Nephron (organoid): ENCODE measurements around the gene GTF2H1.

Source experiments
- H3K27ac Mint-ChIP-seq, 3 experiments: 2 replicates each; pipeline ENCODE4 v1.8.0; 2020; ENCODE audit warnings: mixed read lengths in 3 of 3, mild to moderate bottlenecking in 2 of 3, moderate library complexity in 1 of 3
- H3K27me3 Mint-ChIP-seq: 2 replicates; pipeline ENCODE4 v1.8.0; 2021; ENCODE audit warnings: low read depth, mild to moderate bottlenecking, moderate library complexity, mixed read lengths
- H3K36me3 Mint-ChIP-seq: 2 replicates; pipeline ENCODE4 v1.8.0; 2020; ENCODE audit warnings: low read depth, mixed read lengths
- H3K4me1 Mint-ChIP-seq: 2 replicates; pipeline ENCODE4 v1.8.0; 2020; ENCODE audit warnings: mixed read lengths
- H3K4me3 Mint-ChIP-seq, 3 experiments: 2 replicates each; pipeline ENCODE4 v1.8.0; 2020; ENCODE audit warnings: mild to moderate bottlenecking in 3 of 3, mixed read lengths in 3 of 3, moderate library complexity in 2 of 3
- H3K9me3 Mint-ChIP-seq: 2 replicates; pipeline ENCODE4 v1.8.0; 2020; ENCODE audit warnings: mixed read lengths
- TF ChIP-seq, protein P1 (sequence below), 3 experiments: fragments of 200-600 bp; sonication (generic); IDR thresholded peaks; one replicate each; pipeline ENCODE4 v1.5.0; 2021; ENCODE audit warnings: antibody characterized with exemption in 3 of 3; ENCODE audit not compliant: unreplicated experiment in 3 of 3

The GTF2H1 gene

DNA sequence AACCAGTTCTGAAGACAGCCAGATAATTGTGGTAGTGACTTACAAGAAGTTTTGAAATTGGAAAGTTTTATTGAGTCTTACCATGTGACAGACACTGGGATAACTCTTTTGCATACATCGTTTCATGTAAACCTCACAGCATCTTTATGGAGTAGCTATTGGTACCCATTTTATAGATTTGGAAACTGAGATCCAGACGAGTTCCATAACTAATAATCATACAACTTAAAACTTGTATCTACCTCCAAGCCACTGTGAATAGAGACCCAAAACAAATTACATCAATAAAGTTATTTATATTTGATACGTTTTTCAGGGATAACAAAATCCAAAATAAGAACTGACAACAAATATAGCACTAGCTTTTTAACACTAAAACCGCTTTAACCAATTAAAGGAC lies 36.3 kb downstream of the GTF2H1 start:
- Mint-ChIP-seq H3K36me3 (peaks cover 59% of the 10 kb centered on the region), H3K27ac (no peak overlapping the region), H3K9me3 (no peaks in the 10 kb centered on the region), H3K27me3 (no peaks in the 10 kb centered on the region), H3K4me1 (no peaks in the 10 kb centered on the region), H3K4me3 (no peak overlapping the region)
- TF ChIP-seq, protein P1, sequence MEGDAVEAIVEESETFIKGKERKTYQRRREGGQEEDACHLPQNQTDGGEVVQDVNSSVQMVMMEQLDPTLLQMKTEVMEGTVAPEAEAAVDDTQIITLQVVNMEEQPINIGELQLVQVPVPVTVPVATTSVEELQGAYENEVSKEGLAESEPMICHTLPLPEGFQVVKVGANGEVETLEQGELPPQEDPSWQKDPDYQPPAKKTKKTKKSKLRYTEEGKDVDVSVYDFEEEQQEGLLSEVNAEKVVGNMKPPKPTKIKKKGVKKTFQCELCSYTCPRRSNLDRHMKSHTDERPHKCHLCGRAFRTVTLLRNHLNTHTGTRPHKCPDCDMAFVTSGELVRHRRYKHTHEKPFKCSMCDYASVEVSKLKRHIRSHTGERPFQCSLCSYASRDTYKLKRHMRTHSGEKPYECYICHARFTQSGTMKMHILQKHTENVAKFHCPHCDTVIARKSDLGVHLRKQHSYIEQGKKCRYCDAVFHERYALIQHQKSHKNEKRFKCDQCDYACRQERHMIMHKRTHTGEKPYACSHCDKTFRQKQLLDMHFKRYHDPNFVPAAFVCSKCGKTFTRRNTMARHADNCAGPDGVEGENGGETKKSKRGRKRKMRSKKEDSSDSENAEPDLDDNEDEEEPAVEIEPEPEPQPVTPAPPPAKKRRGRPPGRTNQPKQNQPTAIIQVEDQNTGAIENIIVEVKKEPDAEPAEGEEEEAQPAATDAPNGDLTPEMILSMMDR (IDR thresholded peaks at IDR 0.05; ENCODE audit: unreplicated experiment in 3 of 3), result no peak

DNA sequence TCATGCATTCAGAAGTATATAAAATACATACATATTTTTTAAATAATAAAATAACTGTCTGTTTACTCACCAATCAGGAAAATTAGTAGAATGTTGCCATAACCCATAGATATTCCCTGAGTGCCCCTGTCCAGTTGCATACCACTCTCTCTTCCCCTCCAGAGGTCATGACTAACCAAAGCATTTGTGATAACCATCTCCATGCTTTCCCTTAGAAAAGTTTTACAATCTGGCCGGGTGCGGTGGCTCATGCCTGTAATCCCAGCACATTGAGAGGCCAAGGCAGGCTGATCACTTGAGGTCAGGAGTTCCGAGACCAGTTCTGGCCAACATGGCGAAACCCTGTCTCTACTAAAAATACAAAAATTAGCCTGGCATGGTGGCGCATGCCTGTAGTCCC lies 38.8 kb downstream of the GTF2H1 start:
- TF ChIP-seq, protein P1 (IDR thresholded peaks at IDR 0.05; ENCODE audit: unreplicated experiment in 3 of 3), result no peak
- no peak overlapping the region for H3K4me3 Mint-ChIP-seq
- H3K4me1 Mint-ChIP-seq, result no peaks in the 10 kb centered on the region
- no peaks in the 10 kb centered on the region for H3K9me3 Mint-ChIP-seq
- H3K27ac Mint-ChIP-seq, result no peak overlapping the region
- H3K36me3 Mint-ChIP-seq, result peaks cover 61% of the 10 kb centered on the region
- H3K27me3 Mint-ChIP-seq, result no peaks in the 10 kb centered on the region

DNA sequence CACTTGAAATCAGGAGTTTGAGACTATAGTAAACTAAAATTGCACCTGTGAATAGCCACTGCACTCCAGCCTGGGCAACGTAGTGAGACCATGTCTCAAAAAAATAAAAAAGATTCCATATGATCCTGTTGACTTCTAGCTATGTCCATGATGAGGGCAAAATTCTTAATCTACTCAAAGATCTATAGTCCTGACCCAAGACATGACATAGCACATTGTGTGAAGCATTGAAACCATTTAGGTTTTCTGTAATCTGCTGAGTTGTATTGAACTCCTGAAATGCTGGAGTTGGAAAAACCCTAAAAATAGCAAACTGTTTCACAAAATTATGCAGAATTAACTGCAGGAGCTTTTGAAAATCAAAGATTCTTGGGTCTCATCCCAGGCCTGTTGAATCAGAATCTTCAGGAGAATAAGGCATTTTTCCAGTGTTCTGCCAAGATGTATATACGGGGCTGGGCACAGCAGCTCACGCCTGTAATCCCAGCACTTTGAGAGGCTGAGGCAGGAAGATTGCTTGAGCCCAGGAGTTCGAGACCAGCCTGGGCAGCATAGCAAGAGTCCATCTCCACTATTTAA lies 42.2 kb downstream of the GTF2H1 start:
- TF ChIP-seq, protein P1 (IDR thresholded peaks at IDR 0.05; ENCODE audit: unreplicated experiment in 3 of 3), result no peak
- peaks cover 43% of the 10 kb centered on the region for H3K36me3 Mint-ChIP-seq
- H3K9me3 Mint-ChIP-seq, result no peaks in the 10 kb centered on the region
- no peaks in the 10 kb centered on the region for H3K27me3 Mint-ChIP-seq
- H3K4me3 Mint-ChIP-seq, result no peak overlapping the region
- H3K4me1 Mint-ChIP-seq, result peaks cover 3% of the 10 kb centered on the region
- no peak overlapping the region for H3K27ac Mint-ChIP-seq

DNA sequence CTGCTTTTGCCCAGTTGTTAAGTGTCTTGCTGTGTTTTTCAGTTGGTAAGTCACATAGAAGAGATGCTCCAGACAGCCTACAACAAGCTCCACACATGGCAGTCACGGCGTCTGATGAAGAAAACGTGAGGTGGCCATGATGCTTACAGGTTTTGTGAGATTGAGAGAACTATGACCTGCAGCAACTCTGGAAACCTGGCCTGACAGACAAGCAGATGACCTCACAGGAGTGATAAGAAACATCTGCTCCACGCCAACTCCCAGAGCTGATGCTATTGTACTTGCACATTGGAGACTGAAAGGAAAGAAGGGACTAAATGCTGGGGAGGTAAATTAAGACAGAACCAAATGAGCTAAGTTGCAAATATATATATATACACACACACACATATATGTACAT lies 43.4 kb downstream of the GTF2H1 start:
- Mint-ChIP-seq H3K27ac (no peak overlapping the region), H3K4me1 (peaks cover 7% of the 10 kb centered on the region), H3K27me3 (no peaks in the 10 kb centered on the region), H3K9me3 (no peaks in the 10 kb centered on the region), H3K36me3 (peaks cover 43% of the 10 kb centered on the region), H3K4me3 (no peak overlapping the region)
- TF ChIP-seq, protein P1 (IDR thresholded peaks at IDR 0.05; ENCODE audit: unreplicated experiment in 3 of 3), result no peak

DNA sequence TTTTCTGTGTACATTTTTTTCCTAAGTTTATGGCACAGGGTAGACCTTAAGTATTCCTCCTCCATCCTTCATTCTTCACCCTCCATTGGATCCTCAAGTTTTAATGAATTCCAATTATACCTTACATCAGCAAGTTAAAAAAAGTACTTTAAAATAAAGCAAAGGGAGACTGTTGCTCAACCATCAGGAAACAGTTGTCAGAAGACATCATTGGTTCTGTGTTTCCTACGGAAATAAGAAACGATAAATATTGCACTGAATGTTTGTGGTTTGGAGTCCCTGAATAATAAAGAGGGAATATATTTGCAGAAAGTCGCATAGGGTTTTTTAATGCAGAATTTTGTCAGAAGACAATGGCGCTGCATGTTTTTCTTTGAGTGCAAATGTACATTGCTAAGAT lies 43.9 kb downstream of the GTF2H1 start:
- Mint-ChIP-seq H3K4me1 (peaks cover 7% of the 10 kb centered on the region), H3K27me3 (no peaks in the 10 kb centered on the region), H3K27ac (no peak overlapping the region), H3K9me3 (no peaks in the 10 kb centered on the region), H3K36me3 (peaks cover 40% of the 10 kb centered on the region), H3K4me3 (no peak overlapping the region)
- TF ChIP-seq, protein P1 (IDR thresholded peaks at IDR 0.05; ENCODE audit: unreplicated experiment in 3 of 3), result no peak

DNA sequence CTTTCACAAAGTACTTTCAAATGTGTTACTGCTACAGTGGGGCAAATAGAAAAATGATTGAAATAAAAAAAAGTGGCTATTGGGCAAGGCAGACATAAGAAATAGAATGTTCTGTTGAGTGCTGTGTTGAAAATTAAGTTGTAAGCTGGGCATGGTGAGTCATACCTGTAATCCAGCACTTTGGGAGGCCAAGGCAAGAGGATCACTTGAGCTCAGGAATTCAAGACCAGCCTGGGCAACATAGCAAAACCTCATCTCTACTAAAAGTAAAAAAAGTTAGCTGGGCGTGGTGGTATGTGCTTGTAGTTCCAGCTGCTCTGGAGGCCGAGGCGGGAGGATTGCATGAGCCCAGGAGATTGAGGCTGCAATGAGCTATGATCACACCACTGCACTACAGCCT lies 45.1 kb downstream of the GTF2H1 start:
- TF ChIP-seq, protein P1 (IDR thresholded peaks at IDR 0.05; ENCODE audit: unreplicated experiment in 3 of 3), result no peak
- H3K9me3 Mint-ChIP-seq, result no peaks in the 10 kb centered on the region
- peaks cover 7% of the 10 kb centered on the region for H3K4me1 Mint-ChIP-seq
- no peak overlapping the region for H3K4me3 Mint-ChIP-seq
- H3K27ac Mint-ChIP-seq, result no peak overlapping the region
- H3K36me3 Mint-ChIP-seq, result peaks cover 35% of the 10 kb centered on the region
- H3K27me3 Mint-ChIP-seq, result no peaks in the 10 kb centered on the region
